NCI-H1105 (cell line): ENCODE data around the gene LUC7L2.
"Not testable (repeated sequence)": the region's sequence is repeated elsewhere in the genome, so short reads cannot be mapped to it uniquely, and the experiment has no call there.

Experiments
- DNase-seq: peaks from one replicate; lab custom pipeline; 2025; lab: John Stamatoyannopoulos, UW

Gene LUC7L2

DNA sequence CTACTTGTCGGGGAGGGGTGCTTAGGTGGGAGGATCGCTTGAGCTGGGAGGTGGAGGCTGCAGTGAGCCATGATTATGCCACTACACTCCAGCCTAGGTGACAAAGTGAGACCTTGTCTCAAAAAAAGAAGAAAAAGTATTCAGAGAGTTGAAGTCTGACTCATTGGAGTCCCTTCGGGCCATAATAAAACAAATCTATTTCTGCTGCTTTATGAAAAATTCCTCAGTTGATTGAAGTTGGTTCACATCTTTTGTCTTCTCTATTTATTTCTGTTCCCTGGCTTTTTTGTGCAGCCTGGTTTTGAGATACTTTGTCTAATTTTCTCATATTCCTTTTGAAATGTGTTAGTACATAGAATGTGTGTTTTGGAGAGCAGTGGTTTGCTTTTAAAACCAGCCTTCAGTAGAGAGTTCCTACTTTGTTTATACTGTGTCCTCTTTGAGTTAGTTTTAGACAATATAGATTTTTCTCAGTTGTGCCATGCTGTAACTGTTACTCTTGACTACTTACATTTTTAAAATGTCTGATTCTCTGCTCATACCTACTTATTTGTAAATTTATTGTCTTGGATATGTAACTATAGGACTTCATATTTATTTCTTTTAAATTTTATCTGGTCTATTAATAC lies 36.7 kb downstream of the LUC7L2 start:
- no peak for DNase-seq

DNA sequence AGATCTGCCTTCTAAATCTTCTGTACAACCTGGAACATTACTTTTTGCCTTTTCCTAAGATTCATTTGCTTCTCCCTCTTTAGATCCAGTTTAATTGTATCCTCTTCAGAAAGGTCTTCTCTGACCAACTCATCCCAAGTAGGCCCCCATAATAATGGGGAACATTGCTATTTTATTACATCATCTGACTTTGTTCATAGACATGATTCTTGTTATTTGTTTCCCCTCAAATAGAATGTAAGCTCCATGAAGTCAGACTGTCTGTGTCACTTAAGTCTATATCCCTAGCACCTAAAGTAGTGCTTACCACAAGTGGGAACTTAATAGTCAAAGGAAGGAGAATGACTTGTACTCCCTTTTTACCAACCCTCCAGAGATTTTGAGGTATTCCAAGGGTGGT lies 37.5 kb downstream of the LUC7L2 start:
- DNase-seq, result no peak

DNA sequence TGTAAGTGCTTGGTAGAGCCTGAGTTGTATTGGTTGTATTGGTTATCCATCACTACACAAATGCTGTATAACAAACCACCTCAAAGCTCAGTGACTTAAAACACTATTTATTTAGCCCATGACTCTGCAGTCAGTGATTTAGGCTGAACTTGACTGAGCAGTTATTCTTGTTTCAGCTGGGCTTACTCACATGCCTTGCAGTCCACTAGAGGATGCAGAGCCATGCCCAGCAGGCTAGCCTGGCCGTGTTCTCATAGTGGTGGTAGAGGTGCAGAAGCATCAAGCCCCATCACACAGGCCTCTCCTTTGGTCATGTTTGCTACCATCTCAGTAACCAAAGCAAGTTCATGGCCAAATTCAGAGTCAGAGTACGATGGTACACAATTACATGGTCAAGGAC lies 43.9 kb downstream of the LUC7L2 start:
- no peak for DNase-seq

DNA sequence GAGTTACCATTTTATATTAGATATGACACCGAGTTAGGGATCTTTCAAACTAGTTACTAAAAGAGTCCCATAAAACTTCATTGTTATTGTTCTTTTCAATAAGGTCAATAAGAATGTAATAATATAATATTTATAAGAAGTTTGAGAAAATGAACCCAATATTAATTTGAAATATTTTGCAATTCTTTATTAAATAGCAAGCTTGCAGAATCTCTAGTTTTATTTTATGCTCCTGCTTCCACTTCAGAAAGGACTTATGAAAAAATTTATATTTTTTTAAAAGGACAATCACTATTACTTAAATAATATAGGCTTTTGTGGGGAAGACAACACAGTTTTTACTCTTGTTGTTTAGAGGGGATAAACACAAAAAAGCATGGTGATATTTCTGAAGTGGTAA lies 47.9 kb downstream of the LUC7L2 start:
- DNase-seq, result no peak

DNA sequence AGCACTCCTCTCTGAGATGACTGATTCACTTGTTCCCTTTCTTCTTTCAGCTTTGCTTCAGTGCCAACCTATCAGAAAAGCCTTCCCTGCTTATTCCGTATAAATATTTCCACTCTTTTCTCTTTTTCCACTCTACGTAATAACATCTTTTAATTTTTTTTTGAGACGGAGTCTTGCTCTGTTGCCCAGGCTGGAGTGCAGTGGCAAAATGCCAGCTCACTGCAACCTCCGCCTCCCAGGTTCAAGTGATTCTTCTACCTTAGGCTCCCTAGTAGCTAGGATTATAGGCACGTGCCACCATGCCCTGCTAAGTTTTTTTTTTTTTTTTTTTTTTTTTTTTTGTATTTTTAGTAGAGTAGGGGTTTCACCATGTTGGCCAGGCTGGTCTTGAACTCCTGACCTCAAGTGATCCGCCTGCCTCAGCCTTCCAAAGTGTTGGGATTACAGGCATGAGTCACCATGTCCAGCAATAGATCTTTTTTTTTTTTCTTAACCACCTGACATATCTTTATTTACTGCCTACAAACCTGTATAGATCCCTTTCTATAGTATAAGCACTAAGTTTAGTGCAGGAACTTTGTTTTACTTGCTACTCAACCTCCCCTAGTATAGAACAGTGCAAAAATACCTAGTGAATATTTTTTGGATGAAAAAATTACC lies 55.2 kb downstream of the LUC7L2 start:
- not testable (repeated sequence) for DNase-seq

DNA sequence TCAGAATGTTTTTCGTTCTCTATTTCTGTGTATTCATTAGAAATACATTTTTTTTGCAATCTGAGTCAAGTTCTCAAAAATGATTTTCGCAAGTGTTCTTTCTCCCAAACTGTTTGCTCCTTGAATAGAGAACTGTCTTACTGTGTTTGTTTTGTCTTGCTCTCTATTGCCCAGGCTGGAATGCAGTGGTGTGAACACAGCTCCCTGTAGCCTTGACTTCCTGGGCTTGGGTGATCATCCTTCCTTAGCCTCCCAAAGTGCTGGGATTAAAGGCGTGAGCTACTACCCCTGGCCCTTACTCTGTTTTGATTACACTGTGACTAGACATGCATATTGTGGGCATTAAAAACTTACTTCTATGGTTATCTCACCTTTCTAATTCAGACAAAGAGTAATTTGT lies 56.7 kb downstream of the LUC7L2 start:
- no peak for DNase-seq

DNA sequence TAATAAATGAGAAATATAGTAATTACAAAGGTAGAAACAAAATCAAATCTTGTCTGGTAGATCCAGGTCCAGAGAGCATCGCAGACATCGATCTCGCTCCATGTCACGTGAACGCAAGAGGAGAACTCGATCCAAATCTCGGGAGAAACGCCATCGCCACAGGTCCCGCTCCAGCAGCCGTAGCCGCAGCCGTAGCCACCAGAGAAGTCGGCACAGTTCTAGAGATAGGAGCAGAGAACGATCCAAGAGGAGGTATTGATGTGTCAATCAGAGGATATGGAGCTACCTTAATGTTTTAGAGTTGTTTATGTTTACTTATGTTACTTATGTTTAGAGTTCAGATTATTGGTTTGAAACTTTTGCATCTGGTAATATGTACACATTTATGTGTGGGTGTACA lies 57.8 kb downstream of the LUC7L2 start:
- DNase-seq, result no peak

DNA sequence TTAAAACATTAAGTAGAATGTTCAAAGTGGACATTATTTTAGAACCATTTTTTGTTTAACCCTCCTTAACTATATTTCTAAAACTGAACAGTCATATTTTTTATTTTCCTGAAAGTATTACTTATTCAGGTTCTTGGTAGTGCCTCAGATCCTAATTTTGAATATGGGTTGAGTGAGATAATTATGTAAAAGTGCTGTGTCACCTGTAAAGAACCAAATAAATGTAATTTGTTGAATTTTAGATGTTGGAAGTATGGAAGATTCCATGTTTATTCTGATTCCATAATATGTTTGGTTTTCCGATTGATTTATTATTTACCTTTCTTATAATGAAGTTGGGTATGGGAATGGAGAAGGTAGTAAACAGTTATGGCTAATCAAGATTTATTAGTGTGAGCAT lies 61.4 kb downstream of the LUC7L2 start:
- DNase-seq, result no peak

DNA sequence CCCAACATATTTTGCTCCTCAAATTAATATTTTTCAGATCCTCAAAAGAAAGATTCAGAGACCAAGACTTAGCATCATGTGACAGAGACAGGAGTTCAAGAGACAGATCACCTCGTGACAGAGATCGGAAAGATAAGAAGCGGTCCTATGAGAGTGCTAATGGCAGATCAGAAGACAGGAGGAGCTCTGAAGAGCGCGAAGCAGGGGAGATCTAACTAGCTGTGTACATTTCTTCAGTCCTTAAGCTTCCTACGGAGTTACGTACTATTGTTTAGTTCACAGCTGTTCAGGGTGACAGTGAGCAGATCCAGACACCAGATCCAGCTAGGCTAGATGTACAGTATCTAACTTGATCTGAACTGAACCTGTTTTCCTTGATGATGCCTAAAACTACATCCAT lies 62.4 kb downstream of the LUC7L2 start:
- DNase-seq, result no peak

DNA sequence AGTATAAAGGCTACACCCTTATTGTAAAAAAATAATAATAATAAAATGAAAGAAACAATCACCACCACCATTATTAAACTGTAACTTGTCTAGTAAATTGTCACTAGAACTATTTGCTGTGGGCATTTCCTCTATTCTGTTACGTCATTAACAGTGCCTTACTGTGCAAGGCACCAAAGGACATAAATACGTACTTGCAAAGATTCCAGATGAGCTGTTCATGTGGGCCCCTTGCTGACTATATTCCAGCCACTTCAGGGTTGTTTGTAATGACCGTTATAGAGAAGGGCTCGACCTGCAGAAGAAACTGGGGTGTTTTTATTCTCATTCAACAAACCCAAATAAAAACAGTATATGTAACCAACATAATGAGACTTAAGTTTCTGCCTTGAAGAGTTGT lies 63.4 kb downstream of the LUC7L2 start:
- no peak for DNase-seq

DNA sequence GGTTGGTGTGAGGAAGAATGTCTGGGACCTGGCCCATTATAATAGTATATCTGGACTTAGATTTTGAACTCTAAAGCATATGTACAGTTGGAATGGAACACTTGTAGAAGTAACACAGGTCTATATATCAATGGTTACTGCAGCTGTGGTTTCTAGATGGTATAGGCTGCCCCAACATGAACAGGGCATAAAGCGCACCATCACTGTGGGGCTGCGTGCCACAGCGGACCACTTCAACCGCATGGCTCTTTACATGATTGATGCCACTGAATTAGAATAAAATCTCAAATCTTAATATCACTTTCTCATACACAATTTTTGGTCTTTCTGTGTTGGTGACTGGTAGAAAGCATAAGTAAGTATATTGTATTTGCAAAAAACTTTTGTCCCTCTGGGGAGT lies 64.3 kb downstream of the LUC7L2 start:
- no peak for DNase-seq

DNA sequence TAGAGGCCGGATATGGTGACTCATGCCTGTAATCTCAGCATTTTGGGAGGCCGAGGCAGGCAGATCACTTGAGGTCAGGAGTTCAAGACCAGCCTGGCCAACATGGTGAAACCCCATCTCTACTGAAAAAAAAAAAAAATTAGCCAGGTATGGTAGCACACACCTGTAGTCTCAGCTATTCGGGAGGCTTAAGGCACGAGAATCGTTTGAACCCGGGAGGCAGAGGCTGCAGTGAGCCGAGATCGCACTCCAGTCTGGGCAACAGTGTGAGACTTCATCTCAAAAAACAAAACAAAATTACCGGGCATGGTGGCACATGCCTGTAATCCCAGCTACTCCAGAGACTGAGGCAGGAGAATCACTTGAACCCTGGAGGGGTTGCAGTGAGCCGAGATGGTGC lies 66.0 kb downstream of the LUC7L2 start:
- DNase-seq, result not testable (repeated sequence)

DNA sequence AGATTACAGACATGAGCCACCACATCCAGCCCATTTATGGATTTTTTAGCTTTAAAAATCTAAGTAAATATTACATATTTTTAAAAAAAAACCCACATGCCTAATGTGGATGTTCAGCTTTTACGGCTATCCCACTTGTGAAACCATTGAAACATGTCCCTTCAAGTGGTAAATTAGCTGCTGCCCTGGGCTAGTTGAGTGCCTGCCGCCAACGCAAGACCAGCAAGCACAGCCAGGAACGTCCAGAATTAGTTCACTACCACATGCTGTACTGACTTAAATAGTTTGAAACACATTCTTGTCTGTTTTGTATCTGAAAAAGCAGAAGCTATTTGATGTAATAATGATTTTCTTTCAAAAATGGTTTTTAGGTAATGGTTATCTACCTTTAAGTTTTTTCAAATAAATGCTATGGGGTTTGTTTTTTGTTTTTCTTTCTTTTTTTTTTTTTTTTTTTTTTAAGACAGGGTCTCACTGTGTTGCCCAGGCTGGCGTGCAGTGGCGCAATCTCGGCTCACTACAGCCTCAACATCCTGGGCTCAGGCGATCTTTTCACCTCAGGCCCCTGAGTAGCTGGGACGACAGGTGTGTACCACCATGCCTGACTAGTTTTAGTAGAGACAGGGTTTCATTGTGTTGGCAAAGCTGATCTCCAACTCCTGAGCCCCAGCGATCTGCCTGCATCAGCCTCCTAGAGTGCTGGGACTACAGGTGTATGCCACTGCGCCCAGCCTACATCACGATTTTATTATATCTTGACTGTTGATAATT lies 66.7 kb downstream of the LUC7L2 start:
- DNase-seq, result peak; percentile 21

DNA sequence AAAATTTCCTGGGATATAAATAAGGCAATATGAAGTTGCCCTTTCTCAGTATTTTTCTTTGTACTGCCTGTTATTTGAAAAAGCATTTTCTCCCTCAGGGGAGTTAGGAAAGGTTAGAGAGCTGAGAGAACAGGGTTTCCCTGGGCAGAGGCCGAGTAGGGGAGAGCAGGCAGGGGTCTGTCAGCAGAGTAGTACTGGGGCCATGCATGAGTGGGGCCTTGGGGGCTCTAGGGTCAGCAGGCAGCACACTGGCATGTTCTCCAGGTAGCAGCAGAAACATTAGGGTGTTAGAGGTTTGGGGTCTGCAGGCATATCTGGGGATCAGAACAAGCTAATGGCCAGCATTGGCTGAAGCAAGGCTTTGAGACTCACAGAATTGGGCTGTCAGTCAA lies 67.3 kb downstream of the LUC7L2 start:
- no peak for DNase-seq

DNA sequence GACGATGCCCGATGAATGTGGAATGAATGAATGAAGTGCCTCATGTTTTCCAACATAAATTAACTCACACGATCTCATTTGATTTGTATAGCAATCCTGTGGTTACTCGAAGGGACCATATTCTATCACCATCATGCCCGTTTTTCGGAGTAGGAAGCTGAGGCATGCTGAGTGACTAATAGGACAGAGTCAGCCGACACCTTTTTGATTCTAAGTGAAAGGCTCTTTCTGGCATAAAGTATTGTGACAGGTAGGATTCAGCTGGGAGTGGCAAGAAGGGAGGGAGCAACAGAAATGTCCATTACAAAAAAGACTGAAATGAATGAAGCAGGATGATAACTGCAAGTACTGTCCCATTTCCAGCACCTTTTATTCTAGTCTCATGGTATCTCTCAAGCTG lies 68.1 kb downstream of the LUC7L2 start:
- no peak for DNase-seq

DNA sequence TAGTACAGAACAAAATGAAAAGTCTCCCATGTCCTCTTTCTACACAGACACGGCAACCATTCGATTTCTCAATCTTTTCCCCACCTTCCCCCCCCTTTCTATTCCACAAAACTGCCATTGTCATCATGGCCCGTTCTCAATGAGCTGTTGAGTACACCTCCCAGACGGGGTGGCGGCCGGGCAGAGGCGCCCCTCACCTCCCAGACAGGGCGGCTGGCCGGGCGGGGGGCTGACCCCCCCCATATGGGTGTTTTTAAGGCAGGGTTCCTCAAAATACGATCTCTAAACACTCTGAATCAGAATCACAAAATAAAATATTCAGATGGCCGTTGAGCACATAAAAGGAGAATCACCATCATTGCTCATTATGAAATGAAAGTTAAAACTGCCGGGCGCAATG lies 70.0 kb downstream of the LUC7L2 start:
- DNase-seq, result not testable (repeated sequence)

DNA sequence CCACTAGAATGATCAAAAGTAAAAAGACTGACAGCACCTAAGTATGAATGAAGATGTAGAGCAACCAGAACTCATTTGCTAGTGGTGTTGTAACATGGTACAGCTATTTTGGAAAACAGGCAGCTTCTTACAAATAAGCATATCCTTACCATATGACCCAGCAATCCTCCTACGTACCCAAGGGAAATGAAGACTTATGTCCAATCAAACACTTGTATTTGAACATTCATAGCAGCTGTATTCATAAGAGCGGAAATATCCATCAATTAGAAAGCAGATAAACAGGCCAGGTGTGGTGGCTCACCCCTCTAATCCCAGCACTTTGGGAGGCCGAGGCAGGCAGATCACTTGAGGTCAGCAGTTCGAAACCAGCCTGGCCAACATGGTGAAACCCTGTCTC lies 70.7 kb downstream of the LUC7L2 start:
- no peak for DNase-seq

DNA sequence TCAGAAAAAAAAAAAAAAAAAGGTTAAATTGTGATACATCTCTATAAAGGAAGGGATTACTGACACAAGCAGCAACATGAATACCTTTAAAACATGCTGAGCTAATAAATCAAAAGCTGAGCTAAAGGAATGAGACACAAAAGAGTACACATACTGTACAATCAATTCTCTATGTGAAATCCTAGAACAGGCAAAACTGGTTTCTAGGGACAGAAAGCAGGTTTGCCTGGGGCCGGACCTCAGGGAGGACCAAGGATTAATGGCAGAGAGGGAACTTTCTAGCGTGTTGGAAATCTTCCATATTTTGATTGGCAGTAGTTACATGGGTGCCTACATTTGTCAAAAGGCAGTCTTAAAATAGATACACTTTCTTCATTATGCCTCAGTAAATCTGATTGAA lies 71.3 kb downstream of the LUC7L2 start:
- DNase-seq, result no peak

DNA sequence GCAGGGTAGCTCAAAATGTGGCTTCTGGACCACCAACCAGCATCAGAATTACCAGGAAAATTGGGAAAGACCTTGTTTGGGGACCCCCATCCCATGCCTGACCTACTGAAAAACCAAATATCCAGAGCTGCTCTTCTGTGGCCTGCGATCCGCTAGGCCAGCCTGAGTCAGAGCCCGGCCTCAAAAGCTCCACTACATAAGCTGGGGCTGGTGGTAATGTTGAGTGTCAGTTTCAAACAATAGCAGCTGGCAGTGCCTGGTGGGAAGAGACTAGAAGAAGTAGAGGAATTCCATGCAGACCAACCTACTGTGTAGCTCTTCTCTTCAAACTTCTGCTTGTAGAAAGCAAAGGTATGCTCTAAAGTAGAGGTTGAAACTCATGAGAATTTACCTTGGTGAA lies 71.8 kb downstream of the LUC7L2 start:
- no peak for DNase-seq

DNA sequence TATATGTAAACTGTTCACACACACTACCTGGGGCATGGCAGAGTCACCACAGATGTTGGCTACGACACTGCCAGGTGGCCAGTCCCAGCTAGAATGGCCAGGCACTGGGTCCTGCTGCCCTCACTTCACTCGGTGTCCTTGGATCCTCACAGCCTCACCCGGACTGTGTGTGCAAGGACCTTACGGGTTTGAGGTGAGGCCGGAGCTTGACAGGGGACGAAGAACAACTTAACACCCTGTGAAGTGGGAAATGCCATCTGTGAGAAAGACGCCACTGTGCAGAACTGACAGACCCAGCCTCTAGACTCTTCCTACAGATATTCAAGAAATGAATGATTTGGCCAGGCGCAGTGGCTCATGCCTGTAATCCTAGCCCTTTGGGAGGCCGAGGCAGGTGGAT lies 77.1 kb downstream of the LUC7L2 start:
- DNase-seq, result no peak

DNA sequence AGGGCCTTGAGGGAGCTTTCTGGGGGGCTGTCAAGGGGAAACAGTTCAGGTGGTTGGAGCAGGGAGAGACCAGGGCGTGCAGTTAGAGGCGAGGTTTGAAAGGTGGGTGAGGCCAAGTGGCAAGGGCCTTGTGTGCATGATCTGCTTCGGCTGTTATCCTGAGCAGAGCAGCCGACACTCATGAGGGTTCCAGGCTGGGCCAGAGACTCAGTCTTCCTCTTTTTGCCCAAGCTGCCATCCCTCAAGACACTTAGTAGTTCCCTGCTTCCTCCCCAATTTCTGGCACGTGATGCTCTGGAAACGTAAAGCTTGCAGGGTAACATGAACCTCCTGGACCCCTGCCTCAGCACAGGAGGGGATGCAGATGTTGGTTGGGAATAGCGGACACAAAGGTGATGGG lies 79.7 kb downstream of the LUC7L2 start:
- no peak for DNase-seq

DNA sequence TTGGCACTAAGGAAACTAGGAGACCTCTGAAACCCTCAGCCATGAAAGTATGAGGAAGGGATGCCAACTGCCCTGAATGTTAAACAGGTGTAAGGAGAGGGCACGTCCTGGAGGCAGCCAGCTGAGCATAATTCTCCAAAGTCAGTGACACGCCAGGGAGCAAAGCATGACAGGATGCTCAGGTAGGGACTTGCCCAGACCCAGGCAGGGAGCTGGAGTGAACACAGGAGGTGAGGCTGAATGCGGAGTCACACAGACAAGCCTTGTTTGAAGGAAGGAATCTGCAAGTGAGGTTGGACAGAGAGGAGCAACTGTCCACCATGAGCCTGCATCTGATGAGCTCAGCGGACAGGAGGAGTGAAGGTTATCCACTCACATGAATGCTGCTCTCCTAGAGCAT lies 82.3 kb downstream of the LUC7L2 start:
- DNase-seq, result no peak

DNA sequence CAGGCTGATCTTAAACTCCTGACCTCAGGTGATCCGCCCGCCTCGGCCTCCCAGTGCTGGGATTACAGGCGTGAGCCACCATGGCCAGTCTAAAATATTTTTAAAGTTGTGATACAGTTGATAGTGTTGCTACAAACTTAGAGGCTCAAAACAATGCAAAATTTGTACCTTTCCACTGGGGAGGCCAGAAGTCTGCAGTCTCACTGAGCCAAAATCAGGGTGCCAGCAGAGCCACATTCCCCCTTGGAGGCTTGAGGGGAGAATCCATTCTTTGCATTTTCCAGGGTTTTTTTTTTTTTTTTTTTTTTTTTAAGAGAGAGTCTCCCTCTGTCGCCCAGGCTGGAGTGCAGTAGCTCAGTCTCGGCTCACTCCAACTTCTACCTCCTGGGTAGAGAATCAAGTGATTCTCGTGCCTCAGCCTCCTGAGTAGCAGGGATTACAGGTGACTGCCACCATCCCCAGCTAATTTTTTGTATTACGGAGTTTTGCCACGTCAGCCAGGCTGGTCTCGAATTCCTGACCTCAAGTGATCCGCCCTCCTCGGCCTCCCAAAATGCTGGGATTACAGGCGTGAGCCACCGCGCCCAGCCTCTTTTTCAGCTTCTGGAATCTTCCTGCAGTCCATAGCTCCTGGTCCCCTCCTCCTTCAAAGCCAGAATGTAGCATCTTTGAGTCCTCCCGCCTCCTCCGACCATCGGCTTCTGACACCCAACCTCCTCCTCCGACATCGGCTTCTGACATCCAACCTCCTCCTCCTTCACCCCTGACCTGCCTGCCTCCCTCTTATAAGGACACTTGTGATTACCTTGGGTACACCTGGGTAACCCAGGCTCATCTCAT lies 86.6 kb downstream of the LUC7L2 start:
- DNase-seq, result no peak
